ENCODE results near the gene COL5A1. TPM values are rescaled to one million over a fixed set of nuclear protein-coding genes. Genes with fewer than 3 reads are reported as not detected.

Gene COL5A1
- total RNA-seq, 1 experiment from 2014 or later = 9.5 TPM

DNA sequence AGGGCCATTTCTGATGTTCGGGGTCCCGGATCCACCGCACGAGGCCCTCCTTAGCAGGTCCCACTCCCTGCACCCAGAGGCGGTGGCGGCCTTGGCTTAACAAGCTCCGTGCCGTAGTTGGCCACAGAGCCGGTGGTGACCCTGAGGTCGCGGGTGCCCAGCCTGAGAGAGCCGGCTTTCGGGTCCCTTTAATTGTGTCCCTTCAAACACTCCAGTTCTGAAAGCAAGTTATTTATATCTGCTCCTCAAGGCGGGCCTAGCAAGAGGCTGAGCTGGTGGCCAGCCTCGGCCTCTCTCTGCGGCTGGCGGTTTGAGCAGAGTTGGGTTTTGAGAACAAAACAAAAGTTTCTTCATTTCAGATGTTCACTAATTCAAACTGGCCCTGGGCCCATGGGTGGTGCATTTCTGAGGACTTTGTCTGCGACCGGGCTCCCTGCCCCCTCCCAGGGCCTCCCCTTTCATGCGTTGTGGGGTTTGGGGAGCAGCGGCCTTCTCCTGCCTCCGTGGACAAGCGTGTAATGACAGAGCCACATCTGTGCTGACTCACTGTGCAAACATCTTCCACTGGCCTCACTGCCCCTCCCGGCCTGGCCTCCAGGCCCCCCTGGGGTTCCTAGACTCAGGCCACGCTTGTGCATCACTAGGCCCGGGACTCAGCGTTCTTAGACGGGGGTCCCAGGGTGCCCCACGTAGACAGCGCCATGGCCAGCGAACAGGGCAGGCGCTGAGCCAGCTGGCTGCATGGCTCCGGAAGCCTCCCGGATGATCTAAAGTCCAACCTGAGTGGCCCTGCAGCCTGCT lies 49.4 kb upstream of the COL5A1 start:
- Mint-ChIP-seq H3K4me1 (peaks cover 5 to 14% of the 10 kb centered on the region in 2 experiments), H3K27me3 (ENCODE audit: low read depth) (peaks cover 2% of the 10 kb centered on the region; the same call in 1 of the 2 replicates), H3K4me3 (no peak overlapping the region), H3K9me3 (peaks cover 0 to 2% of the 10 kb centered on the region in 2 experiments; a peak in 2 of 5 replicates), H3K27ac (no peak overlapping the region), H3K36me3 (ENCODE audit: insufficient read depth in 1 of 3, low read depth in 3 of 3) (no peaks in the 10 kb centered on the region; a peak in 1 of 7 replicates)
- WGBS (ENCODE audit: extremely low coverage, insufficient read length, low lambda C conversion rate) = no CpG with 5 or more reads among the region's 34 CpGs
- Histone ChIP-seq H4K5ac (ENCODE audit: insufficient read length, low read depth, low read length) (no peak overlapping the region), H3K18ac (ENCODE audit: insufficient read length, low read depth, low read length) (no peak overlapping the region), H3K4ac (ENCODE audit: low read depth, low read length) (no peak overlapping the region), H2AFZ (ENCODE audit: low read length) (no peak overlapping the region), H3K14ac (ENCODE audit: insufficient read depth, low read length) (no peak overlapping the region; the same call in 1 of the 2 replicates), H2AK5ac (ENCODE audit: insufficient read length, low read length) (no peak overlapping the region), H3K4me1 (ENCODE audit: insufficient read depth, low read length) (no peaks in the 10 kb centered on the region), H2BK12ac (ENCODE audit: insufficient read length, low read depth, low read length) (no peak overlapping the region), H4K91ac (ENCODE audit: insufficient read length, low read depth, low read length) (no peak overlapping the region), H3K4me2 (ENCODE audit: insufficient read depth, insufficient read length, low read length) (no peak overlapping the region), H3K27ac (ENCODE audit: insufficient read length, low read depth, low read length) (no peak overlapping the region), H3K9ac (ENCODE audit: extremely low read depth, insufficient read length, low read length) (no peak overlapping the region), H3K79me1 (ENCODE audit: insufficient read depth, low read depth, low read length, poor library complexity, severe bottlenecking) (no peaks in the 10 kb centered on the region), H2BK15ac (ENCODE audit: low read depth, low read length) (no peak overlapping the region), H3K23ac (ENCODE audit: insufficient read length, low read depth, low read length) (no peak overlapping the region), H3K56ac (ENCODE audit: insufficient read length, low read depth, low read length) (no peak overlapping the region), H4K8ac (replicated peaks; ENCODE audit: insufficient read length, low read depth, low read length) (no peak overlapping the region), H3K27me3 (ENCODE audit: insufficient read depth, low read length) (no peaks in the 10 kb centered on the region), H2BK120ac (ENCODE audit: low read depth, low read length, poor library complexity, severe bottlenecking) (no peak overlapping the region), H4K20me1 (ENCODE audit: control insufficient read depth, insufficient read depth, insufficient read length) (no peaks in the 10 kb centered on the region), H3K23me2 (ENCODE audit: insufficient read length, low read depth, low read length, poor library complexity, severe bottlenecking) (no peaks in the 10 kb centered on the region), H3T11ph (ENCODE audit: low read length) (no peak overlapping the region), H3K79me2 (ENCODE audit: insufficient read depth, low read length) (no peaks in the 10 kb centered on the region), H2BK5ac (ENCODE audit: insufficient read length, low read length) (no peak overlapping the region), H2BK20ac (ENCODE audit: low read depth, low read length, poor library complexity, severe bottlenecking) (no peak overlapping the region), H3K9me3 (ENCODE audit: control insufficient read depth, low read depth, low read length) (no peaks in the 10 kb centered on the region)
- DNase-seq = no peak
- TF ChIP-seq, protein P1, sequence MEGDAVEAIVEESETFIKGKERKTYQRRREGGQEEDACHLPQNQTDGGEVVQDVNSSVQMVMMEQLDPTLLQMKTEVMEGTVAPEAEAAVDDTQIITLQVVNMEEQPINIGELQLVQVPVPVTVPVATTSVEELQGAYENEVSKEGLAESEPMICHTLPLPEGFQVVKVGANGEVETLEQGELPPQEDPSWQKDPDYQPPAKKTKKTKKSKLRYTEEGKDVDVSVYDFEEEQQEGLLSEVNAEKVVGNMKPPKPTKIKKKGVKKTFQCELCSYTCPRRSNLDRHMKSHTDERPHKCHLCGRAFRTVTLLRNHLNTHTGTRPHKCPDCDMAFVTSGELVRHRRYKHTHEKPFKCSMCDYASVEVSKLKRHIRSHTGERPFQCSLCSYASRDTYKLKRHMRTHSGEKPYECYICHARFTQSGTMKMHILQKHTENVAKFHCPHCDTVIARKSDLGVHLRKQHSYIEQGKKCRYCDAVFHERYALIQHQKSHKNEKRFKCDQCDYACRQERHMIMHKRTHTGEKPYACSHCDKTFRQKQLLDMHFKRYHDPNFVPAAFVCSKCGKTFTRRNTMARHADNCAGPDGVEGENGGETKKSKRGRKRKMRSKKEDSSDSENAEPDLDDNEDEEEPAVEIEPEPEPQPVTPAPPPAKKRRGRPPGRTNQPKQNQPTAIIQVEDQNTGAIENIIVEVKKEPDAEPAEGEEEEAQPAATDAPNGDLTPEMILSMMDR (conservative IDR thresholded peaks at IDR 0.05) = no peak
